HL-60 (cell line): ENCODE results near the gene DNAJC10.

Source experiments
- CTCF ChIP-seq: IDR thresholded peaks from one replicate; pipeline ENCODE4 v1.5.1; 2011; ENCODE audit warnings: low read length, control low read depth, inconsistent platforms; ENCODE audit not compliant: insufficient read depth
- SPI1 ChIP-seq: IDR thresholded peaks from 2 replicates; pipeline ENCODE4 v1.6.1; 2012; ENCODE audit warnings: low read depth, mild to moderate bottlenecking, borderline replicate concordance

- TF ChIP-seq CTCF (no peak), SPI1 (peak; percentile 97)
These were observed 2.5 kb upstream of the DNAJC10 start for GRCh38 chr2:182713601-182714000.
